OCI-LY1 (cell line): Measurements from ENCODE around the gene PRR5.

Source experiments
- H2AFZ ChIP-seq: fragments of 200-600 bp; sonication (generic), shearing (Covaris generic); 2 replicates; pipeline ENCODE4 v1.6.0; 2014; ENCODE audit warnings: antibody characterized with exemption, mild to moderate bottlenecking, low read length
- H3F3A ChIP-seq: fragments of 200-600 bp; sonication (generic), shearing (Covaris generic); 2 replicates; pipeline ENCODE4 v1.6.0; 2014; ENCODE audit warnings: mild to moderate bottlenecking, antibody characterized with exemption, low read length, moderate library complexity; ENCODE audit not compliant: insufficient read depth
- H3K27ac ChIP-seq: fragments of 200-600 bp; sonication (generic); 2 replicates; pipeline ENCODE4 v1.5.1; 2014; ENCODE audit warnings: low read length, mixed run types, mild to moderate bottlenecking, low read depth; ENCODE audit not compliant: poor library complexity, severe bottlenecking
- H3K27me3 ChIP-seq: fragments of 200-600 bp; sonication (generic); 2 replicates; pipeline ENCODE4 v1.6.0; 2014; ENCODE audit warnings: antibody characterized with exemption, mild to moderate bottlenecking, low read length, moderate library complexity; ENCODE audit not compliant: insufficient read depth
- H3K36me3 ChIP-seq: fragments of 200-600 bp; sonication (generic); 2 replicates; pipeline ENCODE4 v1.6.1; 2014; ENCODE audit warnings: mild to moderate bottlenecking, antibody characterized with exemption, low read length, moderate library complexity, mixed read lengths; ENCODE audit not compliant: insufficient read depth
- H3K4me1 ChIP-seq: fragments of 200-600 bp; sonication (generic); 2 replicates; pipeline ENCODE4 v1.5.1; 2014; ENCODE audit warnings: mild to moderate bottlenecking, low read length, moderate library complexity; ENCODE audit not compliant: insufficient read depth, severe bottlenecking
- H3K4me2 ChIP-seq: fragments of 200-600 bp; sonication (generic), shearing (Covaris generic); 2 replicates; pipeline ENCODE4 v1.6.1; 2014; ENCODE audit warnings: low read length
- H3K4me3 ChIP-seq: fragments of 200-600 bp; sonication (generic); 2 replicates; pipeline ENCODE4 v1.5.1; 2014; ENCODE audit warnings: low read length, low read depth, mild to moderate bottlenecking, mixed read lengths; ENCODE audit not compliant: poor library complexity, severe bottlenecking
- H3K79me2 ChIP-seq: fragments of 200-600 bp; shearing (Covaris generic); 2 replicates; pipeline ENCODE4 v1.6.1; 2016; ENCODE audit warnings: mixed run types, low read length, mixed read lengths; ENCODE audit not compliant: insufficient read depth
- H3K9ac ChIP-seq: fragments of 200-600 bp; sonication (generic), shearing (Covaris generic); 2 replicates; pipeline ENCODE4 v1.6.1; 2014; ENCODE audit warnings: mild to moderate bottlenecking, low read length, mixed read lengths
- H3K9me2 ChIP-seq: fragments of 200-600 bp; sonication (generic), shearing (Covaris generic); 2 replicates; pipeline ENCODE4 v1.6.1; 2014; ENCODE audit warnings: low read depth, mild to moderate bottlenecking, low read length, mixed read lengths
- H3K9me3 ChIP-seq: fragments of 200-600 bp; shearing (Covaris generic); 2 replicates; pipeline ENCODE4 v1.6.1; 2014; ENCODE audit warnings: low read length, mixed read lengths
- H4K20me1 ChIP-seq: fragments of 200-600 bp; sonication (generic), shearing (Covaris generic); 2 replicates; pipeline ENCODE4 v1.6.0; 2016; ENCODE audit warnings: mild to moderate bottlenecking, low read length; ENCODE audit not compliant: insufficient read depth
- EZH2 ChIP-seq: fragments of 200-600 bp; sonication (generic), shearing (Covaris generic); IDR thresholded peaks from 2 replicates; pipeline ENCODE4 v1.8.0; 2017; ENCODE audit warnings: borderline replicate concordance, mixed run types, mild to moderate bottlenecking, antibody characterized with exemption, low read length, moderate library complexity, mixed read lengths
- TF ChIP-seq, protein P1 (sequence below): fragments of 200-600 bp; sonication (generic), shearing (Covaris generic); IDR thresholded peaks from 2 replicates; pipeline ENCODE4 v1.5.1; 2017; ENCODE audit warnings: mild to moderate bottlenecking, antibody characterized with exemption, low read length, moderate library complexity, mixed read lengths

The PRR5 gene

DNA sequence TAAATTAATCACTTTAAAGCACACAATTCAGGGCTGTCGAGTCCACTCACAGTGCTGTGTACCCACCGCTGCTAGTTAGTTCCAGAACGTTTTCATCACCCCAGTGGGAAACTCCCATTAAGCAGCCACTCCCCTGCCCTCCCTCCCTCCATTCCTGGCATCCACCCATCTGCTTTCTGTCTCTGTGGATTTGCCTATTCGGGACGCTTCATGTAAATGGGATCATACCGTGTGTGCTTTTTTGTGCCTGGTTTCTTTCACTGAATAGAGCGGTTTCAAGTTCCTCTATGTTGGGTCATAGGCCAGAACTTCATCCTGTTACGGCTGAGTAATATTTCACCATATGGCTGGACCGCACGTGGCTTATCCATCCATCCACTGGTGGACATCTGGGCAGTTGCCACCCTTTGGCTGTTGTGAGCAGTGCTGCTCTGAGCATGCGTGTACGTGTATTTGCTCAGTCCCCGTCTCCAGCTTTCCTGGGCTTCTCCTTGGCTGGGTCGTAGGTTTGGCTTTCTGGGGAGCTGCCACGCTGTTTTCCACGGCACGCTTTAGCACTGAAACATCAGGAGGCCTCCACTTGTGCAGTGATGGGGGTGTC, 80.5 kb downstream of the PRR5 start:
- TF ChIP-seq EZH2 = no peak
- TF ChIP-seq, protein P1, sequence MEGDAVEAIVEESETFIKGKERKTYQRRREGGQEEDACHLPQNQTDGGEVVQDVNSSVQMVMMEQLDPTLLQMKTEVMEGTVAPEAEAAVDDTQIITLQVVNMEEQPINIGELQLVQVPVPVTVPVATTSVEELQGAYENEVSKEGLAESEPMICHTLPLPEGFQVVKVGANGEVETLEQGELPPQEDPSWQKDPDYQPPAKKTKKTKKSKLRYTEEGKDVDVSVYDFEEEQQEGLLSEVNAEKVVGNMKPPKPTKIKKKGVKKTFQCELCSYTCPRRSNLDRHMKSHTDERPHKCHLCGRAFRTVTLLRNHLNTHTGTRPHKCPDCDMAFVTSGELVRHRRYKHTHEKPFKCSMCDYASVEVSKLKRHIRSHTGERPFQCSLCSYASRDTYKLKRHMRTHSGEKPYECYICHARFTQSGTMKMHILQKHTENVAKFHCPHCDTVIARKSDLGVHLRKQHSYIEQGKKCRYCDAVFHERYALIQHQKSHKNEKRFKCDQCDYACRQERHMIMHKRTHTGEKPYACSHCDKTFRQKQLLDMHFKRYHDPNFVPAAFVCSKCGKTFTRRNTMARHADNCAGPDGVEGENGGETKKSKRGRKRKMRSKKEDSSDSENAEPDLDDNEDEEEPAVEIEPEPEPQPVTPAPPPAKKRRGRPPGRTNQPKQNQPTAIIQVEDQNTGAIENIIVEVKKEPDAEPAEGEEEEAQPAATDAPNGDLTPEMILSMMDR = no peak
- H3K9me2 ChIP-seq = no peaks in the 10 kb centered on the region
- H3K4me1 ChIP-seq = no peaks in the 10 kb centered on the region
- H3F3A ChIP-seq = no peaks in the 10 kb centered on the region
- no peaks in the 10 kb centered on the region for H3K9me3 ChIP-seq
- H3K4me3 ChIP-seq = no peak overlapping the region
- no peaks in the 10 kb centered on the region for H4K20me1 ChIP-seq
- no peak overlapping the region for H3K4me2 ChIP-seq
- no peaks in the 10 kb centered on the region; the same call in 1 of the 2 replicates for H3K27me3 ChIP-seq
- no peaks in the 10 kb centered on the region for H3K36me3 ChIP-seq
- H3K27ac ChIP-seq = no peak overlapping the region
- no peak overlapping the region for H3K9ac ChIP-seq
- H2AFZ ChIP-seq = no peak overlapping the region
- no peaks in the 10 kb centered on the region for H3K79me2 ChIP-seq

DNA sequence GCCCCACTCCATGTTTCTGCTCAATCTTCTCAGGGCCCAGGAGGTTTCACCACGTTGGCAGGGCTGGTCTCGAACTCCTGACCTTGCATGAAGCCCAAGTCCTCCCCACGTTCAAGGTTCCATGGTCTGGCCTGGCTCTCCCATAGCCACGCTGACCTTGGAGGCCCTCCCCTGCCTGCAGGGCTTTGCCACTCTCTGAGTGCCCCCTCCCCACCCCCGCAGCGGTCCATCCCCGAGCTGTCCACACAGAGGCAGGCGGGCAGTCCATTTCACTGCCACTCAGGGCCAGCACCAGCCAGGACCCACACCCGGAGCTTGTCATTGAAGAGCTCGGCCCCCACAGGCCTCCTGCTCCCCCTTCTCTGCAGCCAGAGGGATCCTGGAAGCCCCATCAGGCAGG, 81.1 kb downstream of the PRR5 start:
- Histone ChIP-seq H3F3A (no peaks in the 10 kb centered on the region), H3K36me3 (no peaks in the 10 kb centered on the region), H2AFZ (no peak overlapping the region), H4K20me1 (no peaks in the 10 kb centered on the region), H3K27ac (no peak overlapping the region), H3K9ac (no peak overlapping the region), H3K9me3 (no peaks in the 10 kb centered on the region), H3K4me1 (no peaks in the 10 kb centered on the region), H3K9me2 (no peaks in the 10 kb centered on the region), H3K4me2 (no peak overlapping the region), H3K79me2 (no peaks in the 10 kb centered on the region), H3K27me3 (no peaks in the 10 kb centered on the region; the same call in 1 of the 2 replicates), H3K4me3 (no peak overlapping the region)
- TF ChIP-seq, protein P1 = no peak
- no peak for TF ChIP-seq EZH2

DNA sequence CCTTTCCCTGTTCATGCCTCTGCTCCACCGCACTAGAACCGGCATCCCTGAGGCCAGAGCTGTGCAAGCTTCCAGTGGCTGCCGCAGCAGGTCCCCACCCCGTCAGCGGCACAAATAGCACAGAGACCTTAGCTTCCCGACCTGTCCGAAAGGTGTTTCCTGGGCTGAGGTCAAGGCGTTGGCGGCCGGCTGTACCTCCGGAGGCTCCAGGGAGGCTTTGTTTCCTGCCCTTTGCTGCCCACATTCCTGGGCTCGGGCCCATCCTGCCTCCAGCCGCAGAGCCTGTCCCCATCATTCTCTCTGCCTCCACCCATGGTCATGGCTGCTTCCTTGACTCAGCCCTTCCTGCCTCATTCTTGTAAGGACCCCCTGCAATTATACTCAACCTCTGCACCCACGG, 81.6 kb downstream of the PRR5 start:
- H3K36me3 ChIP-seq = no peaks in the 10 kb centered on the region
- no peaks in the 10 kb centered on the region for H3K79me2 ChIP-seq
- TF ChIP-seq, protein P1 = no peak
- no peak for TF ChIP-seq EZH2
- H3F3A ChIP-seq = no peaks in the 10 kb centered on the region
- H3K9ac ChIP-seq = no peak overlapping the region
- H2AFZ ChIP-seq = no peak overlapping the region
- no peak overlapping the region for H3K4me3 ChIP-seq
- no peaks in the 10 kb centered on the region for H3K4me1 ChIP-seq
- H3K9me2 ChIP-seq = no peaks in the 10 kb centered on the region
- no peak overlapping the region for H3K4me2 ChIP-seq
- no peaks in the 10 kb centered on the region for H4K20me1 ChIP-seq
- no peaks in the 10 kb centered on the region; the same call in 1 of the 2 replicates for H3K27me3 ChIP-seq
- H3K27ac ChIP-seq = no peak overlapping the region
- no peaks in the 10 kb centered on the region for H3K9me3 ChIP-seq
